ENCODE data around the gene ABTB2. TPM values are rescaled to one million over a fixed set of nuclear protein-coding genes. Genes with fewer than 3 reads are reported as not detected.

Gene ABTB2
- total RNA-seq, 4 donors from 2014 or later: 5.0 to 44.1 (median 33.0) TPM

DNA sequence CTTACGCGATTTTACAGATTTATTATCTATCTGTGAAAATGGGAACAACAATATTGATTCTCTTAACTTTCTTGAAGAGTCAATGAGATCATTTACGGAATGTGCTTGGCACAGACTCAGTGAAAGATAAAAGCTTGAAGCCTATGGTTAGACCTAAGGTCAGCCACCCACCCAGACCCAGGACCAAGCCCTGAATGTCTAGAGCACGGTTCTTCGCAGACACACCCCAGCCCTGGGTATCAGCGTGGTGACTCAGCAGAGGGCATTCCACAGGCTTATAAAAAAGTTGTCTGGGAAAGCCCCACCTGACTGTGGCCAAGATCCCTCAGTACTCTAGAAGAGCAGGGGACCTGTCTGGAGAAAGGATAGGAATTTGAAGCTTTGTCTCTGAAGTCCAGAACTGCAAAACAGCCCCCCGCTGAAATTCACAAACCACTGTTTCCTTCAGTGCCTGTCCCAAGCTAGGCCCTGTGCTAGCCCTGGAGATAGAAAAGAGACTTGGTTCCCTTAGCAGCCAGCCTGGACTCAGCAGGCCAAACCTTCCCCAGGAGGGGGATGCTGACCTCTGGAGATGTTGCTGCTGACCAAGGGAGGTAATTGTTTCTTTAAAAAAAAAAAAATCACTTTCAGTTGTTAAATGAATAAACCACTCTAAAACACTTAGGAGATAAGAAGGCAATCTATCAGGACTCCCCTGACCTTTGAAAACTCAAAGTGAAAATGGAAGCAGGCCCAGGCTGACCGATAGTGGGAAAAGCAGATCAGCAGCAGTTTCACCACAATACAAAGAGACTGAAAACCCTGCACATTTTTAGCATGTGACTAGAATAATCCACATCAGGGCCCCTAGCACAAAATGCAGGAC lies 114.0 kb downstream of the ABTB2 start:
- peak in 2 of 3 donors; percentile 80 to 88 for DNase-seq
- no peaks in the 10 kb centered on the region for H3K9me3 ChIP-seq
- peak overlapping the region in 3 of 4 donors; percentile 76 to 93 (median 78) for H3K27ac ChIP-seq

DNA sequence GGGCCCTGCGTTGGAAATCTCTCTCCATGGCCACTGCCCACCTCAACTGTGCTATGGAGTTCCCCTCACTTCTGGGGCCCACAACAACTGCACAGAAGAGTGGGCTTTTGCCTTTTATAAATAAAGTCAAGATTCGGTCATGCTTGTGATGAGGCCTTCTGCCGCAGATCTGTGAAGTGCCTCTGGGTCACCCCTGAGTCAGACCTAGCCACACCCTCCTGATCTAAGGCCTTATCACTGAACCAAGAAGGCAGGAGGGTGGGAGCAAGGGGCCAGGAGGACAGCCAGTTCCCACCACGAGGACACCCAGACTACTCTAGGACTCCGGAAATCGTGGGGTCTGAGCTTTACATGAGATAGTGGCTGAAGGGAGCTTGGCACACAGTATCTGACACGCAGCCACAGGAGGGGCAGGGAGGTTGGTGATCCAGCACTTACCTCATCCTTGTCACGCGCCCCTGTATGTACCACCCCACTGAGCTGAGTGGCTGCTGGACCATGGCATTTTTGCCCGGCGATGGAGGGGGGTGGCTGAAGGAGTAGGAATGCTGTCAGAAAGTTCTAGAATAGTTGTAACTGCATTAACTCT lies 115.7 kb downstream of the ABTB2 start:
- no peak overlapping the region for H3K4me3 ChIP-seq
- DNase-seq: peak in 1 of 3 donors; percentile 76
- no peaks in the 10 kb centered on the region for H3K9me3 ChIP-seq
- H3K36me3 ChIP-seq: no peaks in the 10 kb centered on the region
- TF ChIP-seq POLR2A (IDR thresholded peaks at IDR 0.05): no peak
- TF ChIP-seq, protein P1, sequence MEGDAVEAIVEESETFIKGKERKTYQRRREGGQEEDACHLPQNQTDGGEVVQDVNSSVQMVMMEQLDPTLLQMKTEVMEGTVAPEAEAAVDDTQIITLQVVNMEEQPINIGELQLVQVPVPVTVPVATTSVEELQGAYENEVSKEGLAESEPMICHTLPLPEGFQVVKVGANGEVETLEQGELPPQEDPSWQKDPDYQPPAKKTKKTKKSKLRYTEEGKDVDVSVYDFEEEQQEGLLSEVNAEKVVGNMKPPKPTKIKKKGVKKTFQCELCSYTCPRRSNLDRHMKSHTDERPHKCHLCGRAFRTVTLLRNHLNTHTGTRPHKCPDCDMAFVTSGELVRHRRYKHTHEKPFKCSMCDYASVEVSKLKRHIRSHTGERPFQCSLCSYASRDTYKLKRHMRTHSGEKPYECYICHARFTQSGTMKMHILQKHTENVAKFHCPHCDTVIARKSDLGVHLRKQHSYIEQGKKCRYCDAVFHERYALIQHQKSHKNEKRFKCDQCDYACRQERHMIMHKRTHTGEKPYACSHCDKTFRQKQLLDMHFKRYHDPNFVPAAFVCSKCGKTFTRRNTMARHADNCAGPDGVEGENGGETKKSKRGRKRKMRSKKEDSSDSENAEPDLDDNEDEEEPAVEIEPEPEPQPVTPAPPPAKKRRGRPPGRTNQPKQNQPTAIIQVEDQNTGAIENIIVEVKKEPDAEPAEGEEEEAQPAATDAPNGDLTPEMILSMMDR (IDR thresholded peaks at IDR 0.05): no peak
- H3K27ac ChIP-seq: peak overlapping the region in 3 of 4 donors; percentile 76 to 93 (median 77)
- H3K27me3 ChIP-seq: no peaks in the 10 kb centered on the region
- peaks cover 0 to 33% (median 3%) of the 10 kb centered on the region in 4 donors for H3K4me1 ChIP-seq

More for the DNA sequence above, 114.0 kb downstream of the ABTB2 start:
- H3K36me3 ChIP-seq: no peaks in the 10 kb centered on the region
- TF ChIP-seq POLR2A (IDR thresholded peaks at IDR 0.05): peak in 1 of 2 donors; percentile 32
- TF ChIP-seq, protein P1 (IDR thresholded peaks at IDR 0.05): no peak
- H3K27me3 ChIP-seq: no peaks in the 10 kb centered on the region
- peak overlapping the region in 1 of 4 donors; percentile 13 for H3K4me3 ChIP-seq
- H3K4me1 ChIP-seq: peaks cover 0 to 36% (median 3%) of the 10 kb centered on the region in 4 donors

DNA sequence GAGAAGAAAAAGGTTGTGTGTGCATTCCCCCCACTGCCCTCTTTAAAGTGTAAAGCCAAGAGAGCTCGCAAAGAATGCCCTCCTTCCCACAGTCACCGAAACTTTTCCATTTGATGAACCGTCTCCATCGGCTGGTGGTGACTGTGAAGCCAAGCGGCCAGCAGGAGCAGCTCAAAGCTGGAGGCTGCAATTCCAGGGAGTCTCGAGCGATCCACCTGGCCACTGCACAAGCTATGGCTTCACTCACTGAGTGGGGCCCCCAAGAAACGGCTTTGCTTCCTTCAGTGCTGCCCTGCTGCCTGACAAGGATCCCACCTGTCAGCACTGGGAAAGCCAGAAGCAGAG lies 117.7 kb downstream of the ABTB2 start:
- Histone ChIP-seq H3K9me3 (no peaks in the 10 kb centered on the region), H3K27me3 (no peaks in the 10 kb centered on the region), H3K4me1 (peaks cover 0 to 36% (median 3%) of the 10 kb centered on the region in 4 donors), H3K27ac (no peak overlapping the region), H3K36me3 (no peaks in the 10 kb centered on the region), H3K4me3 (no peak overlapping the region)
- TF ChIP-seq POLR2A (IDR thresholded peaks at IDR 0.05): no peak
- TF ChIP-seq, protein P1 (IDR thresholded peaks at IDR 0.05): no peak
- no peak for DNase-seq

DNA sequence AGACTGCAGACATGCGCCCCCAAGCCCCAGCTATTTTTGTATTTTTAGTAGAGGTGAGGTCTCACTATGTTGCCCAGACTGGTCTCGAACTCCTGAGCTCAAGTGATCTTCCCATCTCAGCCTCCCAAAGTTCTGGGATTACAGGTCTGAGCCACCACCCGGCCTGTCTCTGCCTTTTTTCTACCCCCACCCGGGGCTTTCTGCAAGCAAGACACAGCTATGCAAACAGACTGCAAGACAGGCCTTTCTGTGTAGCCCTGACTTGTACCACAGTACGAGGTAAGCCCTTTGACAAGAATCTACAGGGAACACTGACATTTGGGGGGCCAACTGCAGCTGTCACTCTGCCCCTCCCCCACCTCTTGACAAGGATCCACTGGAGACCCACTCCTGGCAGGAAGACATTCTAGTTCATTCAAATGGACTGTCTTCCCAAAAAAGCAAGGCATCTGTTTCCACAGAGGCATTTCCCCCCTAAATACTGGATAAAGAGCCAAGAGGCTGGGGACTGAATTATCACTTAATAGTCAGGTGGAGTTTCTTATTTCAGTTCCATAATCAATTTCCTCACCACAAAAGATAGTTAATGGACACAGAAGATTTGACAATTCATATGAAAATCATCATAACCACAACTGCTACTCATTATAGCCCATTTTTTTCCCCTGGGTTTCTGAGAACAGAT lies 118.2 kb downstream of the ABTB2 start:
- Histone ChIP-seq H3K27me3 (no peaks in the 10 kb centered on the region), H3K27ac (no peak overlapping the region), H3K9me3 (no peaks in the 10 kb centered on the region), H3K36me3 (no peaks in the 10 kb centered on the region), H3K4me3 (no peak overlapping the region), H3K4me1 (peaks cover 0 to 36% (median 2%) of the 10 kb centered on the region in 4 donors)
- TF ChIP-seq, protein P1 (IDR thresholded peaks at IDR 0.05): no peak
- TF ChIP-seq POLR2A (IDR thresholded peaks at IDR 0.05): no peak
- no peak for DNase-seq

DNA sequence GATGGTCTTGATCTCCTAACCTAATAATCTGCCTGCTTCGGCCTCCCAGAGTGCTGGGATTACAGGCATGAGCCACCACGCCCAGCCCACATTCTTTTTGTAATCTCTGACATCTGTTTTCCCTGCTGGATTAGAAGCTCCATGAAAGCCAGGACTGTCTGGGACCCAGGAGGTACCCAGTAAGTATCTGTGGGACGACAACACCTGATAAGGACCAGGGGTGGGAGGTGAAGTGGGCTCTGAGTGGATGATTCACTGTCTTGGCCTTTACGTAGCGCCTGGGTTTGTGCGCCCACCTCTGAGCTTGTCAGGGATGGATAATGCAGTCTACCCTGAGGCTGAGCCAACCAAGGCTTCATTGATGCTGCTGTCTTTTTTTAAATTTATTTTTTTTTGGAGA lies 118.8 kb downstream of the ABTB2 start:
- H3K9me3 ChIP-seq: no peaks in the 10 kb centered on the region
- TF ChIP-seq POLR2A (IDR thresholded peaks at IDR 0.05): no peak
- TF ChIP-seq, protein P1 (IDR thresholded peaks at IDR 0.05): no peak
- no peak for DNase-seq

More for the DNA sequence above, 118.8 kb downstream of the ABTB2 start:
- no peaks in the 10 kb centered on the region for H3K27me3 ChIP-seq
- no peak overlapping the region for H3K27ac ChIP-seq
- H3K36me3 ChIP-seq: no peaks in the 10 kb centered on the region
- no peak overlapping the region for H3K4me3 ChIP-seq
- peaks cover 0 to 36% (median 5%) of the 10 kb centered on the region in 4 donors for H3K4me1 ChIP-seq

Data from Peyer's patch (tissue), 4 donors.